Activated B cell treated with CpG ODN at 0.5 μM for 24 hours (primary cell): Measurements from ENCODE around the gene EPSTI1. TPM values are rescaled to one million over a fixed set of nuclear protein-coding genes. Genes with fewer than 3 reads are reported as not detected.

Experiments
- ATAC-seq: fragments of 200-7000 bp; cut with Tn5 transposase; one replicate; pipeline ENCODE4 v1.10.0; 2021; ENCODE audit warnings: low read depth, mild to moderate bottlenecking, moderate library complexity
- CTCF ChIA-PET: fragments of 350-600 bp; sonication (Branson Sonifier 250); formaldehyde crosslinking; loops from one replicate; lab custom pipeline; 2021; ENCODE audit warnings: antibody characterized with exemption; lab: Charles Lee
- POLR2A ChIA-PET: fragments of 350-600 bp; sonication (Branson Sonifier 250); formaldehyde crosslinking; loops from one replicate; lab custom pipeline; 2021; ENCODE audit warnings: antibody characterized with exemption; lab: Charles Lee
- DNase-seq: peaks from one replicate; pipeline ENCODE4 v3.0.0; 2022
- H3K27ac Mint-ChIP-seq: one replicate; pipeline ENCODE4 v1.8.0; 2020; ENCODE audit warnings: mixed read lengths
- H3K27me3 Mint-ChIP-seq: one replicate; pipeline ENCODE4 v1.8.0; 2021; ENCODE audit warnings: mixed read lengths
- H3K36me3 Mint-ChIP-seq: one replicate; pipeline ENCODE4 v1.8.0; 2021; ENCODE audit warnings: low read depth, mixed read lengths
- H3K4me1 Mint-ChIP-seq: one replicate; pipeline ENCODE4 v1.8.0; 2021; ENCODE audit warnings: mixed read lengths
- H3K4me3 Mint-ChIP-seq: one replicate; pipeline ENCODE4 v1.8.0; 2020; ENCODE audit warnings: mild to moderate bottlenecking, mixed read lengths
- H3K9me3 Mint-ChIP-seq: one replicate; pipeline ENCODE4 v1.8.0; 2020; ENCODE audit warnings: mixed read lengths
- CTCF ChIP-seq: fragments of 200-600 bp; IDR thresholded peaks from one replicate; pipeline ENCODE4 v1.8.0; 2022; ENCODE audit warnings: antibody characterized with exemption, mild to moderate bottlenecking
- intact Hi-C: fragments of 100-400 bp; cut with micrococcal nuclease; formaldehyde crosslinking; loops from one replicate; pipeline ENCODE4 v1.15.1; 2024
- total RNA-seq: library from RNA; stranded (reverse); gene quantifications from 2 replicates; pipeline ENCODE4 v1.2.3, GENCODE V29; 2022

EPSTI1 gene
- total RNA-seq, 1 donor from 2014 or later, result 32.8 TPM

GRCh38 chr13:43002021-43002420 is 10.0 kb upstream of the EPSTI1 start:
- peaks cover 5% of the 10 kb centered on the region for H3K9me3 Mint-ChIP-seq
- no peak overlapping the region for H3K27ac Mint-ChIP-seq
- POLR2A ChIA-PET, result no interaction called here

GRCh38 chr13:43000676-43001075 is 8.6 kb upstream of the EPSTI1 start:
- Mint-ChIP-seq H3K27me3 (no peaks in the 10 kb centered on the region), H3K4me1 (peaks cover 14% of the 10 kb centered on the region), H3K36me3 (no peaks in the 10 kb centered on the region), H3K9me3 (peaks cover 5% of the 10 kb centered on the region), H3K4me3 (no peak overlapping the region), H3K27ac (no peak overlapping the region)
- no peak for TF ChIP-seq CTCF
- DNase-seq, result no peak
- POLR2A ChIA-PET, result no interaction called here
- intact Hi-C loops, result no loop called here
- no peak for ATAC-seq
- CTCF ChIA-PET, result no interaction called here

More at GRCh38 chr13:43002021-43002420, 10.0 kb upstream of the EPSTI1 start:
- intact Hi-C loops, result no loop called here
- no peak for TF ChIP-seq CTCF
- DNase-seq (no peak), ATAC-seq (no peak)
- Mint-ChIP-seq H3K4me1 (peaks cover 6% of the 10 kb centered on the region), H3K36me3 (no peaks in the 10 kb centered on the region), H3K4me3 (no peak overlapping the region), H3K27me3 (no peaks in the 10 kb centered on the region)
- CTCF ChIA-PET, result no interaction called here

GRCh38 chr13:42999491-42999890 is 7.5 kb upstream of the EPSTI1 start:
- Mint-ChIP-seq H3K27me3 (no peaks in the 10 kb centered on the region), H3K9me3 (peaks cover 5% of the 10 kb centered on the region), H3K27ac (no peak overlapping the region), H3K4me1 (peaks cover 14% of the 10 kb centered on the region), H3K36me3 (no peaks in the 10 kb centered on the region), H3K4me3 (no peak overlapping the region)
- ATAC-seq (no peak), DNase-seq (no peak)
- POLR2A ChIA-PET, result interaction anchor here (1.2 to 1.3 kb wide), 2 partner anchors 8 to 23 kb away, joined by 3 to 4 read pairs; no protein-coding TSS in a partner anchor
- CTCF ChIA-PET, result no interaction called here
- no peak for TF ChIP-seq CTCF
- intact Hi-C loops, result no loop called here

GRCh38 chr13:42997381-42997780 is 5.3 kb upstream of the EPSTI1 start:
- no peak overlapping the region for H3K4me3 Mint-ChIP-seq
- ChIA-PET CTCF (no interaction called here), POLR2A (interaction anchor here (0.7 to 1.9 kb wide), 5 partner anchors 15 to 75 kb away, joined by 4 to 6 read pairs (median 4); no protein-coding TSS in a partner anchor)
- TF ChIP-seq CTCF, result no peak
- peak overlapping the region; percentile 3 for H3K27ac Mint-ChIP-seq
- H3K9me3 Mint-ChIP-seq, result peaks cover 4% of the 10 kb centered on the region
- no peaks in the 10 kb centered on the region for H3K36me3 Mint-ChIP-seq
- intact Hi-C loops, result no loop called here
- H3K27me3 Mint-ChIP-seq, result no peaks in the 10 kb centered on the region
- no peak for DNase-seq
- H3K4me1 Mint-ChIP-seq, result peaks cover 24% of the 10 kb centered on the region
- ATAC-seq, result peak; percentile 13

- Mint-ChIP-seq H3K27ac (no peak overlapping the region), H3K36me3 (peaks cover 3% of the 10 kb centered on the region), H3K27me3 (no peaks in the 10 kb centered on the region), H3K4me3 (no peak overlapping the region), H3K4me1 (peaks cover 28% of the 10 kb centered on the region), H3K9me3 (no peaks in the 10 kb centered on the region)
- intact Hi-C loops, result no loop called here
- no peak for DNase-seq
- TF ChIP-seq CTCF, result no peak
- ChIA-PET POLR2A (interaction anchor here (1.0 to 1.9 kb wide), 2 partner anchors 26 to 28 kb away, joined by 4 read pairs; no protein-coding TSS in a partner anchor), CTCF (no interaction called here)
- ATAC-seq, result no peak
Measured at GRCh38 chr13:42996584-42996983, 4.5 kb upstream of the EPSTI1 start.
